BJ (cell line): Measurements from ENCODE around the gene ADORA2B. TPM values are rescaled to one million over a fixed set of nuclear protein-coding genes. Genes with fewer than 3 reads are reported as not detected.

Experiments used
- CTCF ChIA-PET: fragments of 350-600 bp; formaldehyde crosslinking; extraction: SDS; loops from one replicate; lab custom pipeline; 2021; ENCODE audit warnings: antibody characterized with exemption, inconsistent platforms; lab: Yijun Ruan, JAX
- POLR2A ChIA-PET: fragments of 300-600 bp; sonication (Branson Sonifier 250); formaldehyde crosslinking; extraction: SDS; loops from one replicate; lab custom pipeline; 2021; ENCODE audit warnings: antibody characterized with exemption; lab: Charles Lee
- DNase-seq: peaks from one replicate; pipeline ENCODE4 v3.0.0-alpha.2; 2011; ENCODE audit warnings: low read depth
- H3K27me3 ChIP-seq: 2 replicates; pipeline ENCODE4 v1.6.0; 2011; ENCODE audit warnings: low read length; ENCODE audit not compliant: control insufficient read depth, insufficient read depth
- H3K36me3 ChIP-seq: 2 replicates; pipeline ENCODE4 v1.5.1; 2011; ENCODE audit warnings: low read length; ENCODE audit not compliant: control insufficient read depth, insufficient read depth
- H3K4me3 ChIP-seq: 2 replicates; pipeline ENCODE4 v1.5.1; 2011; ENCODE audit warnings: low read depth, mild to moderate bottlenecking, control low read depth, low read length
- polyA plus RNA-seq: library from polyadenylated mRNA; depleted of rRNA; stranded (reverse); fragments of >200 nt; gene quantifications from 2 replicates; pipeline ENCODE4 v1.2.3, GENCODE V29; 2011
- TF ChIP-seq, protein P1 (sequence below): IDR thresholded peaks from 2 replicates; pipeline ENCODE4 v1.5.1; 2011; ENCODE audit warnings: low read depth, mild to moderate bottlenecking, control low read depth, inconsistent platforms, low read length, moderate library complexity; ENCODE audit not compliant: insufficient read depth

ADORA2B gene
- polyA plus RNA-seq, 1 experiment = 10.5 TPM

DNA sequence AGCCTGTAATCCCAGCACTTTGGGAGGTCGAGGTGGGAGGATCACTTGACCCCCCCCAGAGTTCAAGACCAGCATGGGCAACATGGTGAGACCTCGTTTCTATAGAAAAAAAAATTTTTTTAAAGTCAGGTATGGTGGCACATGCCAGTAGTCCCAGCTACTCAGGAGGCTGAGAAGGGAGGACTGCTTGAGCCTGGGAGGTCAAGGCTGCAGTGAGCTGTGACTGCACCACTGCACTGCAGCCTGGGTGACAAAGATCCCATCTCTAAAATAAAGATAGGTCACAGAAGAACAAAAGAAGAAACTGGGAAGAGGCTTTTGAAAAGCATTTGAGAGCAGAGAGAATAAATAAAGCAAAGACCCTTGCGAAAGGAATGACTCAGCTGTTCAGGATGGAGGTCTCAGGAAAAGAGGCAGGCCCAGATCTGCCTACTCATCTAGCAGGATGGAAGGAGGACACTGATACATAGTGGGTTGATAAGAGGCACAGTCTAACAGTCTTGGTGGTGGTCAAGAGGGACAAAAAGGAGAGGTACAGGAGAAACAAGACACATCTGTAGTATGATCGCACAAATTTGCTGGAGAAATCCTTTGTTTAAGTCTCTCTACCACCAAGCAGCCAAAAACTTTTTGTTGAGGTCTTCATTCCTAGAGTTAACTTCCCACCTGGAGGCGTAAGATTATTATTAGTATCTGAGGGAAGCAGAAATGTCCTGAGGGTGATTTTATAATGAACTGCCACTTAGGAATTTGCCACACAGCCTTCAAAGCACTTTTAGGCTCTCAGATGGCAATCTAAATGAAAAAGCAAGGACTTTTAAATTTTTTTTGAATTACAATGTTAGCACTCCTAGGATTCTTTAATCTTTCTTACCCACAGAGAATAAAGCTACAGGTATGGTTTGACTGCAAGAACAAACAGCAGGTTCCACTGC, 37.0 kb downstream of the ADORA2B start:
- TF ChIP-seq, protein P1, sequence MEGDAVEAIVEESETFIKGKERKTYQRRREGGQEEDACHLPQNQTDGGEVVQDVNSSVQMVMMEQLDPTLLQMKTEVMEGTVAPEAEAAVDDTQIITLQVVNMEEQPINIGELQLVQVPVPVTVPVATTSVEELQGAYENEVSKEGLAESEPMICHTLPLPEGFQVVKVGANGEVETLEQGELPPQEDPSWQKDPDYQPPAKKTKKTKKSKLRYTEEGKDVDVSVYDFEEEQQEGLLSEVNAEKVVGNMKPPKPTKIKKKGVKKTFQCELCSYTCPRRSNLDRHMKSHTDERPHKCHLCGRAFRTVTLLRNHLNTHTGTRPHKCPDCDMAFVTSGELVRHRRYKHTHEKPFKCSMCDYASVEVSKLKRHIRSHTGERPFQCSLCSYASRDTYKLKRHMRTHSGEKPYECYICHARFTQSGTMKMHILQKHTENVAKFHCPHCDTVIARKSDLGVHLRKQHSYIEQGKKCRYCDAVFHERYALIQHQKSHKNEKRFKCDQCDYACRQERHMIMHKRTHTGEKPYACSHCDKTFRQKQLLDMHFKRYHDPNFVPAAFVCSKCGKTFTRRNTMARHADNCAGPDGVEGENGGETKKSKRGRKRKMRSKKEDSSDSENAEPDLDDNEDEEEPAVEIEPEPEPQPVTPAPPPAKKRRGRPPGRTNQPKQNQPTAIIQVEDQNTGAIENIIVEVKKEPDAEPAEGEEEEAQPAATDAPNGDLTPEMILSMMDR = no peak
- Histone ChIP-seq H3K36me3 (no peaks in the 10 kb centered on the region), H3K27me3 (no peaks in the 10 kb centered on the region), H3K4me3 (no peak overlapping the region)
- ChIA-PET POLR2A (no interaction called here), CTCF (interaction anchor here (0.7 to 1.1 kb wide), 2 partner anchors 28 to 37 kb away, joined by 3 read pairs; partner anchors contain the start of gene ADORA2B)
- no peak for DNase-seq

DNA sequence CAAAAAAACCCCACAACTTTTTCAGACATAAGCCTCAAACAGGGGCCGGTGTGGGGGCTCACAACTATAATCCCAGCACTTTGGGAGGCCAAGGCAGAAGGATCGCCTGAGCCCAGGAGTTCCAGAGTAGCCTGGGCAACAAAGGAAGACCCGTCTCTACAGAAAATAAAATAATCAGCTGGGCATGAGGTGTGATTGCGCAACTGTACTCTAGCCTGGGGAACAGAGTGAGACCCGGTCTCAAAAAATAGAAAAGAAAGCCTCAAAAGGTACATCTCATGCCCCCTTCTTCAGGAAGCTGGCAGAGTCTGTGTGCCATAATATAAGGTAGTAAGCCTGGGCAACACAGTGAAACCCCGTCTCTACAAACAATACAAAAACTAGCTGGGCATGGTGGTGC, 51.4 kb downstream of the ADORA2B start:
- Histone ChIP-seq H3K27me3 (no peaks in the 10 kb centered on the region), H3K36me3 (peaks cover 1% of the 10 kb centered on the region; the same call in 1 of the 2 replicates), H3K4me3 (no peak overlapping the region)
- TF ChIP-seq, protein P1 = no peak
- ChIA-PET POLR2A (no interaction called here), CTCF (interaction anchor here (0.6 to 4.6 kb wide), 3 partner anchors 8 to 167 kb away, joined by 3 to 36 read pairs (median 4); partner anchors contain the start of gene ADORA2B)
- DNase-seq = no peak

DNA sequence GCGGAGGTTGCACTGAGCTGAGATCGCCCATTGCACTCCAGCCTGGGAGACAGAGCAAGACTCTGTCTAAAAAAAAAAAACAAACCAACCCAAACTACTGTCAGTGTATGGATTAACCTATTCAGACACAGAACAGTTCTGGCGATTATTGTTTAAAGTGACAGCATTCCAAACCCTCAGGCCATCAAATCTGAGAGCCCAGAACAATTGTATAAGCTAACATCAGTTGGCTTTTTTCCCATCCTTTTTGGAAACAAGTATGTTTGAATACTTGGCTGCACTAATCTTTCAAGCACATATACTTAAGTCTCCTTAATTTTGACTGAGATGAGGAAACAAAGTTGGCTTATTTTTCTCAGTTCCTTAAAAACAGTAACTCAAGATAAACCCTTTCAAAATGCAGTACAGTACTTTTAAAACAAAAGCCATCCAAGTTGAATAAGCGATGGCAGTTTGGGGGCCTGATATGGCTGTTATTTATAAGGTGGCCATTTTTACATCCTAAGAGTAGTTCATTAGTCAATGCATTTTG, 53.2 kb downstream of the ADORA2B start:
- ChIA-PET POLR2A (no interaction called here), CTCF (interaction anchor here (0.9 to 4.6 kb wide), 3 partner anchors 33 to 169 kb away, joined by 3 to 36 read pairs (median 17); partner anchors contain the start of gene ADORA2B)
- no peaks in the 10 kb centered on the region for H3K27me3 ChIP-seq
- H3K36me3 ChIP-seq = peaks cover 4% of the 10 kb centered on the region; the same call in 1 of the 2 replicates
- DNase-seq = no peak
- H3K4me3 ChIP-seq = no peak overlapping the region
- TF ChIP-seq, protein P1 = no peak

DNA sequence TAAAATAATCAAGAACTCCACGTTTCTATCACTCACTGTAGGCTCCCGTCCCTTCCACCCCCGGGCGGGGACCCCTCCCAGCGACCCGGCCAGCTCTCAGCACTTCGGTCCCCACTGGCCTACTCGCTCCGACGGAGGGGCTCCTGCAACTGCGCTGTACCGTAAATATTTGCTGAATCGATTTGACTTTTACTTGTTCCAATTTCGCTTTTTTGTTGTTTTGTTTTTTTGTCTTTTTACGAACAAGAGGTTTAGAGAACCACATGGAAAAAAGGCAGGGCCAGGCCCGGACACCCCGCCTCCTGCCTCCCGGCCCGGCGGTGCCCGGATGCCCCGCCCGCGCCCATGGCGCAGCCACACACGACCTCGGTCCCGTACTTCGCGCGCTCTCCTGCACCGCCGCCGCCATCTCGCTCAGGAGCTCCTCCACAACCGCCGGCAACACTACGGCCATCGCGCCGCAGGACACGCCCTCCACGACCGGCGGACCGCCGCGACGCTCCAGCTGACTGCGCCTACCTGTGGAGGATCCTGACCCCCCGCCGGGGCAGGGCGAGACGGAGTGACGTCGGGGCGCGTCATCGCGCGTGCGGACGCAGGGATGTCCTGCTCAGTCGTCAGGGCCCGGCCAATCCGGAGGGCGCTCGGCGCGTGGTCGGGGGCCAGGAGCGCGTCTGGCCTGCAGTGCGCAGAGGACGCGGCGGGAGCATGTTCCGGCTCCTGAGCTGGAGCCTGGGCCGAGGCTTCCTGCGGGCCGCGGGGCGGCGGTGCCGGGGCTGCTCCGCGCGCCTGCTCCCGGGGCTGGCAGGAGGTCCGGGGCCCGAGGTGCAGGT, 54.4 kb downstream of the ADORA2B start, which contains the start of the genes TTC19 and ZSWIM7:
Gene TTC19 (plus strand): TSS at position 684 of the 833 bp plus-strand sequence. CDS start 25 bp downstream, at position 709.
Gene ZSWIM7 (minus strand): TSS at position 564 of the 833 bp plus-strand sequence. CDS start 110 bp downstream, at position 454.
- ChIA-PET CTCF (interaction anchor here (0.5 to 4.6 kb wide), 10 partner anchors 10 to 549 kb away, joined by 3 to 36 read pairs (median 3); partner anchors contain the start of gene ADORA2B), POLR2A (no interaction called here)
- Histone ChIP-seq H3K4me3 (peak within 1 kb of the TSS; percentile 70), H3K36me3 (peaks cover 5% of the 10 kb centered on the region), H3K27me3 (no peaks in the 10 kb centered on the region)
- TF ChIP-seq, protein P1 = no peak
- DNase-seq = peak; percentile 54
